HG03108 (cell line): ENCODE data around the gene C2orf68.
A peak's percentile ranks its signal among the peaks of the same experiment; 100 is the strongest.
"Not testable (repeated sequence)": the region's sequence is repeated elsewhere in the genome, so short reads cannot be mapped to it uniquely, and the experiment has no call there.

Experiments
- ATAC-seq: cut with Tn5 transposase; IDR thresholded peaks from one replicate; pipeline ENCODE4 v1.9.1; 2021; ENCODE audit warnings: moderate library complexity; ENCODE audit not compliant: unreplicated experiment

Gene C2orf68

GRCh38 chr2:85600235-85600575 lies 11.7 kb downstream of the C2orf68 start:
- no peak for ATAC-seq

GRCh38 chr2:85599468-85600234 lies 12.2 kb downstream of the C2orf68 start:
- ATAC-seq, result no peak

GRCh38 chr2:85598594-85599340 lies 13.1 kb downstream of the C2orf68 start:
- ATAC-seq, result no peak

GRCh38 chr2:85597241-85597640 lies 14.6 kb downstream of the C2orf68 start:
- ATAC-seq, result no peak

GRCh38 chr2:85596486-85597143 lies 15.3 kb downstream of the C2orf68 start:
- no peak for ATAC-seq

GRCh38 chr2:85596026-85596333 lies 15.9 kb downstream of the C2orf68 start:
- no peak for ATAC-seq

GRCh38 chr2:85595301-85596025 lies 16.4 kb downstream of the C2orf68 start, which contains the start of gene RNF181:
Gene RNF181, plus strand, starts transcription at chr2:85595745. Its CDS starts 19 bp downstream, at chr2:85595764.
- ATAC-seq, result peak; percentile 98

GRCh38 chr2:85594715-85595300 lies 17.1 kb downstream of the C2orf68 start:
- no peak for ATAC-seq

GRCh38 chr2:85593023-85593422 lies 18.8 kb downstream of the C2orf68 start:
- no peak for ATAC-seq

- ATAC-seq, result not testable (repeated sequence)
Observed at GRCh38 chr2:85592299-85592698, 19.6 kb downstream of the C2orf68 start.

- ATAC-seq, result no peak
Observed at GRCh38 chr2:85591563-85591962, 20.3 kb downstream of the C2orf68 start.

- no peak for ATAC-seq
Observed at GRCh38 chr2:85590950-85591349, 20.9 kb downstream of the C2orf68 start.

- no peak for ATAC-seq
Observed at GRCh38 chr2:85589982-85590791, 21.7 kb downstream of the C2orf68 start.

- no peak for ATAC-seq
Observed at GRCh38 chr2:85589181-85589580, 22.7 kb downstream of the C2orf68 start.

- ATAC-seq, result no peak
Observed at GRCh38 chr2:85588645-85589044, 23.2 kb downstream of the C2orf68 start.

GRCh38 chr2:85588236-85588635 lies 23.6 kb downstream of the C2orf68 start:
- no peak for ATAC-seq

- ATAC-seq, result no peak
Observed at GRCh38 chr2:85585781-85586105, 26.1 kb downstream of the C2orf68 start.

- ATAC-seq, result peak; percentile 36
Observed at GRCh38 chr2:85584857-85585780, 26.7 kb downstream of the C2orf68 start.

- peak; percentile 52 for ATAC-seq
Observed at GRCh38 chr2:85584354-85584856, 27.5 kb downstream of the C2orf68 start, which contains the start of gene VAMP5. Gene VAMP5, plus strand, starts transcription at chr2:85584431. Its CDS starts 60 bp downstream, at chr2:85584491.
